Measurements from ENCODE around the gene EPHA3. TPM values are rescaled to one million over a fixed set of nuclear protein-coding genes. Genes with fewer than 3 reads are reported as not detected.

EPHA3 gene
- total and polyA plus RNA-seq, 10 of the 15 experiments (the other 5 are each of a cell fraction or from before 2014, with no cell fraction given), result 0.03 to 39.0 (median 0.07) TPM; not detected in 4

GRCh38 chr3:89108291-89108550, 800 bp downstream of the EPHA3 start (continued):
- TF ChIP-seq TAF1 (IDR thresholded peaks at IDR 0.05; ENCODE audit: borderline replicate concordance, low read depth, low read length), result no peak
- no peak for TF ChIP-seq ZNF622 (IDR thresholded peaks at IDR 0.05)
- no peak for TF ChIP-seq CEBPB (IDR thresholded peaks at IDR 0.05; ENCODE audit: borderline replicate concordance in 1 of 2, low read depth in 2 of 2, low read length in 2 of 2)
- no peak for TF ChIP-seq POLR2AphosphoS5 (IDR thresholded peaks at IDR 0.05; ENCODE audit: low read length)
- no peak for TF ChIP-seq RFX5 (IDR thresholded peaks at IDR 0.05; ENCODE audit: low read depth, low read length)
- TF ChIP-seq NFIC (IDR thresholded peaks at IDR 0.05; ENCODE audit: low read depth, low read length), result no peak
- TF ChIP-seq ETV6 (conservative IDR thresholded peaks at IDR 0.05 in 1 of 2, IDR thresholded peaks at IDR 0.05 in 1 of 2; ENCODE audit: borderline replicate concordance in 1 of 2, low read depth in 1 of 2), result no peak

DNA sequence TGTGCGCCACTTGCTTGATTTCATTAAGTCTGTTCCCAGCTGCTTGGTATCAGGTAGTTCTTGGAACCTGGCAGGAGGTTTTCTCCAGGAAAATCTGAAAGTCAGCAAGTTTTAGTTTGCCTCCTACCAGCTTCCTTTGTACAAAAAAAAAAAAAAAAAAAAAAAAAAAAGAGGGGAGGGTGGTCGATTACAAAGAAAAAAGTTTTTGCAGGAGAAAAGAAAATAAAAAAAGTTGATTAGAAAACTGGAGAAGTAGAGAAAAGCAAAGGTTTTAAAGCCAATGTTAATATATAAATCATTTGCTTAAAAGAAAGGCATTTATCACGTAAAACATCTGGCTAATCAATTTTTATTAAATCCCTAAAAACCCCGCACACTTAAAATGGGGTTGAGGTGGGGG, 5.9 kb downstream of the EPHA3 start:
- CTCF ChIA-PET, result interaction anchor here (1.1 kb wide), 1 partner anchor 401 kb away, joined by 3 read pairs; no protein-coding TSS in a partner anchor

More for the DNA sequence above, 5.9 kb downstream of the EPHA3 start:
- H3K27me3 ChIP-seq (replicated peaks in 1 of 2; ENCODE audit: control insufficient read depth in 2 of 2, insufficient read depth in 2 of 2, low read length in 1 of 2), result peaks cover 0 to 2% of the 10 kb centered on the region in 2 experiments; a peak in 1 of 4 replicates
- no peaks in the 10 kb centered on the region for H3K79me2 ChIP-seq (ENCODE audit: control insufficient read depth, insufficient read depth, low read length)
- no peaks in the 10 kb centered on the region for H4K20me1 ChIP-seq (ENCODE audit: control insufficient read depth, insufficient read depth)
- FAIRE-seq (no peak), DNase-seq (ENCODE audit: low read depth, low spot score) (no peak), ATAC-seq (no peak)
- H3K4me3 ChIP-seq, result no peak overlapping the region
- no peak overlapping the region for H3K9ac ChIP-seq (ENCODE audit: control insufficient read depth, insufficient read depth, low read length)
- no peaks in the 10 kb centered on the region for H3K9me3 ChIP-seq (replicated peaks; ENCODE audit: control insufficient read depth, insufficient read depth, low read length)
- no TSS peak for BruUV-seq (replicated peaks)
- TF ChIP-seq, protein P1, sequence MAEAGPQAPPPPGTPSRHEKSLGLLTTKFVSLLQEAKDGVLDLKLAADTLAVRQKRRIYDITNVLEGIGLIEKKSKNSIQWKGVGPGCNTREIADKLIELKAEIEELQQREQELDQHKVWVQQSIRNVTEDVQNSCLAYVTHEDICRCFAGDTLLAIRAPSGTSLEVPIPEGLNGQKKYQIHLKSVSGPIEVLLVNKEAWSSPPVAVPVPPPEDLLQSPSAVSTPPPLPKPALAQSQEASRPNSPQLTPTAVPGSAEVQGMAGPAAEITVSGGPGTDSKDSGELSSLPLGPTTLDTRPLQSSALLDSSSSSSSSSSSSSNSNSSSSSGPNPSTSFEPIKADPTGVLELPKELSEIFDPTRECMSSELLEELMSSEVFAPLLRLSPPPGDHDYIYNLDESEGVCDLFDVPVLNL (IDR thresholded peaks at IDR 0.05; ENCODE audit: low read depth, low read length), result no peak
- TF ChIP-seq, protein P2, sequence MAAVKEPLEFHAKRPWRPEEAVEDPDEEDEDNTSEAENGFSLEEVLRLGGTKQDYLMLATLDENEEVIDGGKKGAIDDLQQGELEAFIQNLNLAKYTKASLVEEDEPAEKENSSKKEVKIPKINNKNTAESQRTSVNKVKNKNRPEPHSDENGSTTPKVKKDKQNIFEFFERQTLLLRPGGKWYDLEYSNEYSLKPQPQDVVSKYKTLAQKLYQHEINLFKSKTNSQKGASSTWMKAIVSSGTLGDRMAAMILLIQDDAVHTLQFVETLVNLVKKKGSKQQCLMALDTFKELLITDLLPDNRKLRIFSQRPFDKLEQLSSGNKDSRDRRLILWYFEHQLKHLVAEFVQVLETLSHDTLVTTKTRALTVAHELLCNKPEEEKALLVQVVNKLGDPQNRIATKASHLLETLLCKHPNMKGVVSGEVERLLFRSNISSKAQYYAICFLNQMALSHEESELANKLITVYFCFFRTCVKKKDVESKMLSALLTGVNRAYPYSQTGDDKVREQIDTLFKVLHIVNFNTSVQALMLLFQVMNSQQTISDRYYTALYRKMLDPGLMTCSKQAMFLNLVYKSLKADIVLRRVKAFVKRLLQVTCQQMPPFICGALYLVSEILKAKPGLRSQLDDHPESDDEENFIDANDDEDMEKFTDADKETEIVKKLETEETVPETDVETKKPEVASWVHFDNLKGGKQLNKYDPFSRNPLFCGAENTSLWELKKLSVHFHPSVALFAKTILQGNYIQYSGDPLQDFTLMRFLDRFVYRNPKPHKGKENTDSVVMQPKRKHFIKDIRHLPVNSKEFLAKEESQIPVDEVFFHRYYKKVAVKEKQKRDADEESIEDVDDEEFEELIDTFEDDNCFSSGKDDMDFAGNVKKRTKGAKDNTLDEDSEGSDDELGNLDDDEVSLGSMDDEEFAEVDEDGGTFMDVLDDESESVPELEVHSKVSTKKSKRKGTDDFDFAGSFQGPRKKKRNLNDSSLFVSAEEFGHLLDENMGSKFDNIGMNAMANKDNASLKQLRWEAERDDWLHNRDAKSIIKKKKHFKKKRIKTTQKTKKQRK (IDR thresholded peaks at IDR 0.05; ENCODE audit: low read depth, low read length), result no peak
- no peak overlapping the region for H3K4me2 ChIP-seq (ENCODE audit: control insufficient read depth, insufficient read depth)
- no peak overlapping the region for H3K27ac ChIP-seq (ENCODE audit: control insufficient read depth, insufficient read depth)
- in situ Hi-C loops (cut with MboI), result no loop called here
- ChIA-PET POLR2A (no interaction called here), SMC1A (ENCODE audit: uncharacterized antibody, unreplicated experiment) (interaction anchor here (1.2 to 1.3 kb wide), 2 partner anchors 23 to 979 kb away, joined by 4 to 5 read pairs; no protein-coding TSS in a partner anchor), RAD21 (ENCODE audit: unreplicated experiment) (no interaction called here)
- 74% methylated on average over 3 of the region's 4 CpGs for WGBS (ENCODE audit: insufficient coverage, insufficient replicate concordance, low lambda C conversion rate, missing lambda C conversion rate)
- intact Hi-C loops (cut with micrococcal nuclease; ENCODE audit: unreplicated experiment), result loop anchor here (5.0 kb wide), 1 partner anchor 911 kb away; no protein-coding TSS in a partner anchor
- H2AFZ ChIP-seq (ENCODE audit: control insufficient read depth, low read depth, low read length), result no peak overlapping the region
- H3K4me1 ChIP-seq (ENCODE audit: control insufficient read depth, insufficient read depth, low read length), result no peaks in the 10 kb centered on the region
- no peaks in the 10 kb centered on the region for H3K36me3 ChIP-seq (ENCODE audit: control insufficient read depth in 2 of 2, insufficient read depth in 2 of 2, low read length in 1 of 2)

Measured in GM12878 (cell line).